ENCODE results near the gene KLRC4. TPM values are rescaled to one million over a fixed set of nuclear protein-coding genes. Genes with fewer than 3 reads are reported as not detected.
A peak's percentile ranks its signal among the peaks of the same experiment; 100 is the strongest.
"Not testable (repeated sequence)": the region's sequence is repeated elsewhere in the genome, so short reads cannot be mapped to it uniquely, and the experiment has no call there.

Gene KLRC4
- total RNA-seq, 2 donors from 2014 or later = 6.1 to 7.1 TPM

GRCh38 chr12:10371893-10372535 lies 37.5 kb downstream of the KLRC4 start:
- peak overlapping the region; percentile 88 for H3K27ac Mint-ChIP-seq
- H3K36me3 Mint-ChIP-seq (ENCODE audit: insufficient read depth in 2 of 2) = peaks cover 10 to 24% of the 10 kb centered on the region in 2 donors

GRCh38 chr12:10369557-10370415 lies 39.8 kb downstream of the KLRC4 start:
- H3K27me3 Mint-ChIP-seq (ENCODE audit: low read depth) = no peaks in the 10 kb centered on the region
- peak overlapping the region; percentile 54 to 60 for H3K4me3 Mint-ChIP-seq
- H3K9me3 Mint-ChIP-seq = no peaks in the 10 kb centered on the region
- ATAC-seq (replicated peaks in 1 of 2) = no peak
- H3K36me3 Mint-ChIP-seq (ENCODE audit: insufficient read depth in 2 of 2) = peaks cover 8 to 19% of the 10 kb centered on the region in 2 donors
- H3K27ac Mint-ChIP-seq = peak overlapping the region; percentile 44
- DNase-seq = no peak
- H3K4me1 Mint-ChIP-seq (ENCODE audit: low read depth) = peaks cover 47% of the 10 kb centered on the region

More at GRCh38 chr12:10371893-10372535, 37.5 kb downstream of the KLRC4 start:
- Mint-ChIP-seq H3K4me1 (ENCODE audit: low read depth) (peaks cover 47% of the 10 kb centered on the region), H3K4me3 (peak overlapping the region in 1 of 2 donors; percentile 65)
- H3K27me3 Mint-ChIP-seq (ENCODE audit: low read depth); ATAC-seq (replicated peaks in 1 of 2); DNase-seq; H3K9me3 Mint-ChIP-seq: not testable (repeated sequence)

GRCh38 chr12:10368206-10369171 lies 41.1 kb downstream of the KLRC4 start:
- peaks cover 8 to 19% of the 10 kb centered on the region in 2 donors for H3K36me3 Mint-ChIP-seq (ENCODE audit: insufficient read depth in 2 of 2)
- H3K4me1 Mint-ChIP-seq (ENCODE audit: low read depth) = peaks cover 39% of the 10 kb centered on the region
- peak overlapping the region; percentile 50 to 52 for H3K4me3 Mint-ChIP-seq
- no peaks in the 10 kb centered on the region for H3K27me3 Mint-ChIP-seq (ENCODE audit: low read depth)
- no peaks in the 10 kb centered on the region for H3K9me3 Mint-ChIP-seq
- DNase-seq (no peak), ATAC-seq (replicated peaks in 1 of 2) (no peak)
- H3K27ac Mint-ChIP-seq = peak overlapping the region; percentile 38

- Mint-ChIP-seq H3K4me1 (ENCODE audit: low read depth) (peaks cover 35% of the 10 kb centered on the region), H3K36me3 (ENCODE audit: insufficient read depth in 2 of 2) (peaks cover 8 to 19% of the 10 kb centered on the region in 2 donors), H3K4me3 (peak overlapping the region in 1 of 2 donors; percentile 52)
- H3K27ac Mint-ChIP-seq; DNase-seq; ATAC-seq (replicated peaks in 1 of 2); H3K9me3 Mint-ChIP-seq; H3K27me3 Mint-ChIP-seq (ENCODE audit: low read depth): not testable (repeated sequence)
Measured at GRCh38 chr12:10367714-10368113, 41.8 kb downstream of the KLRC4 start.

GRCh38 chr12:10366875-10367274 lies 42.7 kb downstream of the KLRC4 start:
- ATAC-seq (replicated peaks in 1 of 2) (no peak), DNase-seq (no peak)
- Mint-ChIP-seq H3K27me3 (ENCODE audit: low read depth) (no peaks in the 10 kb centered on the region), H3K9me3 (no peaks in the 10 kb centered on the region), H3K27ac (no peak overlapping the region), H3K36me3 (ENCODE audit: insufficient read depth in 2 of 2) (peaks cover 8 to 19% of the 10 kb centered on the region in 2 donors), H3K4me1 (ENCODE audit: low read depth) (peaks cover 27% of the 10 kb centered on the region), H3K4me3 (peak overlapping the region in 1 of 2 donors; percentile 23)

GRCh38 chr12:10365696-10366405 lies 43.7 kb downstream of the KLRC4 start:
- H3K27me3 Mint-ChIP-seq (ENCODE audit: low read depth) = no peaks in the 10 kb centered on the region
- no peaks in the 10 kb centered on the region for H3K9me3 Mint-ChIP-seq
- peaks cover 30% of the 10 kb centered on the region for H3K4me1 Mint-ChIP-seq (ENCODE audit: low read depth)
- H3K36me3 Mint-ChIP-seq (ENCODE audit: insufficient read depth in 2 of 2) = peaks cover 8 to 19% of the 10 kb centered on the region in 2 donors
- DNase-seq (no peak), ATAC-seq (replicated peaks in 1 of 2) (no peak)
- no peak overlapping the region for H3K4me3 Mint-ChIP-seq
- H3K27ac Mint-ChIP-seq = no peak overlapping the region

- DNase-seq (peak; percentile 68 to 74), ATAC-seq (replicated peaks in 1 of 2) (peak; percentile 78 to 80)
- no peaks in the 10 kb centered on the region for H3K27me3 Mint-ChIP-seq (ENCODE audit: low read depth)
- H3K4me1 Mint-ChIP-seq (ENCODE audit: low read depth) = peaks cover 38% of the 10 kb centered on the region
- no peak overlapping the region for H3K27ac Mint-ChIP-seq
- no peaks in the 10 kb centered on the region for H3K9me3 Mint-ChIP-seq
- H3K4me3 Mint-ChIP-seq = no peak overlapping the region
- peaks cover 8 to 19% of the 10 kb centered on the region in 2 donors for H3K36me3 Mint-ChIP-seq (ENCODE audit: insufficient read depth in 2 of 2)
Measured at GRCh38 chr12:10364815-10365622, 44.5 kb downstream of the KLRC4 start.

GRCh38 chr12:10363914-10364814 lies 45.4 kb downstream of the KLRC4 start:
- Mint-ChIP-seq H3K4me3 (no peak overlapping the region), H3K36me3 (ENCODE audit: insufficient read depth in 2 of 2) (peaks cover 8 to 19% of the 10 kb centered on the region in 2 donors), H3K9me3 (no peaks in the 10 kb centered on the region), H3K27ac (no peak overlapping the region), H3K27me3 (ENCODE audit: low read depth) (no peaks in the 10 kb centered on the region), H3K4me1 (ENCODE audit: low read depth) (peaks cover 42% of the 10 kb centered on the region)
- DNase-seq (peak; percentile 38 to 40), ATAC-seq (replicated peaks in 1 of 2) (peak; percentile 72 to 74)

GRCh38 chr12:10363658-10363913 lies 46.0 kb downstream of the KLRC4 start:
- ATAC-seq (replicated peaks in 1 of 2) = no peak
- Mint-ChIP-seq H3K4me3 (no peak overlapping the region), H3K4me1 (ENCODE audit: low read depth) (peaks cover 40% of the 10 kb centered on the region), H3K27ac (no peak overlapping the region), H3K36me3 (ENCODE audit: insufficient read depth in 2 of 2) (peaks cover 5 to 17% of the 10 kb centered on the region in 2 donors), H3K9me3 (no peaks in the 10 kb centered on the region), H3K27me3 (ENCODE audit: low read depth) (no peaks in the 10 kb centered on the region)
- no peak for DNase-seq

GRCh38 chr12:10362828-10363657 lies 46.5 kb downstream of the KLRC4 start:
- peaks cover 34% of the 10 kb centered on the region for H3K4me1 Mint-ChIP-seq (ENCODE audit: low read depth)
- H3K9me3 Mint-ChIP-seq = no peaks in the 10 kb centered on the region
- peak overlapping the region; percentile 76 for H3K27ac Mint-ChIP-seq
- no peaks in the 10 kb centered on the region for H3K27me3 Mint-ChIP-seq (ENCODE audit: low read depth)
- peaks cover 1 to 12% of the 10 kb centered on the region in 2 donors for H3K36me3 Mint-ChIP-seq (ENCODE audit: insufficient read depth in 2 of 2)
- peak in 1 of 2 donors; percentile 25 for DNase-seq
- no peak overlapping the region for H3K4me3 Mint-ChIP-seq
- ATAC-seq (replicated peaks in 1 of 2) = no peak
